B cell (primary cell): ENCODE measurements around the gene BAG3. TPM values are rescaled to one million over a fixed set of nuclear protein-coding genes. Genes with fewer than 3 reads are reported as not detected.

Experiments used
- ATAC-seq: fragments of 200-7000 bp; cut with Tn5 transposase; one replicate; pipeline ENCODE4 v1.10.0; 2021; ENCODE audit warnings: low read depth, mild to moderate bottlenecking, moderate number of reproducible peaks, moderate library complexity
- CTCF ChIA-PET: fragments of 350-600 bp; sonication (Branson Sonifier 250); formaldehyde crosslinking; loops from one replicate; lab custom pipeline; 2021; ENCODE audit warnings: antibody characterized with exemption, inconsistent platforms; lab: Charles Lee
- POLR2A ChIA-PET: fragments of 350-600 bp; sonication (Branson Sonifier 250); formaldehyde crosslinking; loops from one replicate; lab custom pipeline; 2021; ENCODE audit warnings: antibody characterized with exemption; lab: Charles Lee
- DNase-seq: peaks from one replicate; pipeline ENCODE4 v3.0.0; 2013
- H2AFZ ChIP-seq: 2 replicates; pipeline ENCODE4 v1.6.1; 2012; ENCODE audit warnings: mild to moderate bottlenecking, low read depth, low read length; ENCODE audit not compliant: insufficient read depth, poor library complexity, severe bottlenecking
- H3K27ac ChIP-seq, 2 donors: 1 replicate in 1 of 2; 2 replicates in 1 of 2; pipeline ENCODE4 v1.5.1; 2012 to 2013; ENCODE audit warnings: low read length in 2 of 2, mild to moderate bottlenecking in 2 of 2, moderate library complexity in 1 of 2
- H3K27me3 ChIP-seq, 4 experiments: fragments of 200-600 bp in 1 of 4; sonication (generic) in 1 of 4; replicated peaks in 1 of 4; 1 replicate in 2 of 4; 2 replicates in 2 of 4; pipeline versions ENCODE4 v1.6.1 to v1.7.0; 2013 to 2016; ENCODE audit warnings: low read length in 3 of 4, mild to moderate bottlenecking in 2 of 4, mixed read lengths in 1 of 4, moderate library complexity in 1 of 4; ENCODE audit not compliant: insufficient read depth in 4 of 4, control insufficient read depth in 3 of 4; ENCODE audit errors: control extremely low read depth in 1 of 4
- H3K36me3 ChIP-seq, 2 experiments: replicated peaks in 1 of 2; 1 replicate in 1 of 2; 2 replicates in 1 of 2; pipeline versions ENCODE4 v1.6.1 to v1.7.1; 2013; ENCODE audit warnings: low read length in 1 of 2; ENCODE audit not compliant: insufficient read depth in 2 of 2, control insufficient read depth in 1 of 2; ENCODE audit errors: control extremely low read depth in 1 of 2, extremely low read depth in 1 of 2
- H3K4me1 ChIP-seq, 2 donors: fragments of 200-600 bp in 1 of 2; sonication (generic) in 1 of 2; 1 replicate in 1 of 2; 2 replicates in 1 of 2; pipeline versions ENCODE4 v1.5.1 to v1.6.1; 2013 to 2017; ENCODE audit warnings: low read length in 2 of 2; ENCODE audit not compliant: control insufficient read depth in 2 of 2, insufficient read depth in 2 of 2
- H3K4me2 ChIP-seq: replicated peaks from 2 replicates; pipeline ENCODE3; 2012; ENCODE audit warnings: mild to moderate bottlenecking, low read depth, low read length; ENCODE audit not compliant: poor library complexity, severe bottlenecking
- H3K4me3 ChIP-seq, 5 experiments: fragments of 200-600 bp in 1 of 5; sonication (generic) in 1 of 5; 1 replicate in 3 of 5; 2 replicates in 2 of 5; pipeline versions ENCODE4 v1.5.1 to v1.7.0; 2011 to 2016; ENCODE audit warnings: low read length in 4 of 5, mild to moderate bottlenecking in 4 of 5, low read depth in 2 of 5, control low read depth in 1 of 5, moderate library complexity in 1 of 5; ENCODE audit not compliant: insufficient read depth in 1 of 5; ENCODE audit errors: control extremely low read depth in 1 of 5, extremely low read depth in 1 of 5
- H3K79me2 ChIP-seq: fragments of 200-600 bp; sonication (generic); one replicate; pipeline ENCODE4 v1.6.0; 2016; ENCODE audit warnings: low read length; ENCODE audit not compliant: control insufficient read depth, insufficient read depth
- H3K9ac ChIP-seq: fragments of 200-600 bp; sonication (generic); 2 replicates; pipeline ENCODE4 v1.6.1; 2017; ENCODE audit warnings: mild to moderate bottlenecking, low read length, moderate library complexity
- H3K9me3 ChIP-seq, 3 donors: one replicate each; pipeline versions ENCODE4 v1.6.1 to v1.7.1; 2013; ENCODE audit warnings: low read length in 2 of 3; ENCODE audit not compliant: control insufficient read depth in 2 of 3, insufficient read depth in 1 of 3; ENCODE audit errors: control extremely low read depth in 1 of 3
- H4K20me1 ChIP-seq: 2 replicates; pipeline ENCODE4 v1.6.0; 2012; ENCODE audit warnings: mild to moderate bottlenecking, low read length; ENCODE audit not compliant: insufficient read depth, control insufficient read depth, poor library complexity, severe bottlenecking
- H3K27ac Mint-ChIP-seq: one replicate; pipeline ENCODE4 v1.8.0; 2021; ENCODE audit warnings: mixed read lengths
- H3K27me3 Mint-ChIP-seq: one replicate; pipeline ENCODE4 v1.8.0; 2021; ENCODE audit warnings: mixed read lengths
- H3K4me1 Mint-ChIP-seq: one replicate; pipeline ENCODE4 v1.8.0; 2021; ENCODE audit warnings: mixed read lengths
- H3K4me3 Mint-ChIP-seq: one replicate; pipeline ENCODE4 v1.8.0; 2021; ENCODE audit warnings: mixed read lengths
- H3K9me3 Mint-ChIP-seq: one replicate; pipeline ENCODE4 v1.8.0; 2022; ENCODE audit warnings: mixed read lengths; ENCODE audit not compliant: insufficient read depth
- CTCF ChIP-seq: fragments of 200-600 bp; IDR thresholded peaks from one replicate; pipeline ENCODE4 v1.8.0; 2022; ENCODE audit warnings: antibody characterized with exemption, mild to moderate bottlenecking
- EZH2 ChIP-seq: IDR thresholded peaks from 2 replicates; pipeline ENCODE4 v1.6.1; 2012; ENCODE audit warnings: borderline replicate concordance, low read depth, mild to moderate bottlenecking, moderate library complexity, low read length; ENCODE audit not compliant: insufficient read depth, poor library complexity, severe bottlenecking
- WGBS: methylation state at CpG from one replicate; pipeline ENCODE4 v1.1.5; 2013; ENCODE audit warnings: missing lambda C conversion rate; ENCODE audit not compliant: insufficient coverage; 5-methylcytosine and 5-hydroxymethylcytosine counted together
- intact Hi-C: fragments of 100-400 bp; cut with micrococcal nuclease; formaldehyde crosslinking; loops from one replicate; pipeline ENCODE4 v1.10.0; 2022
- polyA plus RNA-seq: library from polyadenylated mRNA; depleted of rRNA; stranded (reverse); fragments of >200 nt; gene quantifications from 2 replicates; pipeline ENCODE4 v1.2.3, GENCODE V29; 2012
- total RNA-seq, 2 donors: library from RNA; stranded (reverse); fragments of 120-200 nt in 1 of 2; gene quantifications; 1 replicate in 1 of 2; 2 replicates in 1 of 2; pipeline versions ENCODE4 v1.2.3 to v1.2.4, GENCODE V29; 2013 to 2022

BAG3 gene
- total and polyA plus RNA-seq, 2 donors (not counting 1 experiment from before 2014, with no cell fraction given) = 3.9 to 7.4 TPM

DNA sequence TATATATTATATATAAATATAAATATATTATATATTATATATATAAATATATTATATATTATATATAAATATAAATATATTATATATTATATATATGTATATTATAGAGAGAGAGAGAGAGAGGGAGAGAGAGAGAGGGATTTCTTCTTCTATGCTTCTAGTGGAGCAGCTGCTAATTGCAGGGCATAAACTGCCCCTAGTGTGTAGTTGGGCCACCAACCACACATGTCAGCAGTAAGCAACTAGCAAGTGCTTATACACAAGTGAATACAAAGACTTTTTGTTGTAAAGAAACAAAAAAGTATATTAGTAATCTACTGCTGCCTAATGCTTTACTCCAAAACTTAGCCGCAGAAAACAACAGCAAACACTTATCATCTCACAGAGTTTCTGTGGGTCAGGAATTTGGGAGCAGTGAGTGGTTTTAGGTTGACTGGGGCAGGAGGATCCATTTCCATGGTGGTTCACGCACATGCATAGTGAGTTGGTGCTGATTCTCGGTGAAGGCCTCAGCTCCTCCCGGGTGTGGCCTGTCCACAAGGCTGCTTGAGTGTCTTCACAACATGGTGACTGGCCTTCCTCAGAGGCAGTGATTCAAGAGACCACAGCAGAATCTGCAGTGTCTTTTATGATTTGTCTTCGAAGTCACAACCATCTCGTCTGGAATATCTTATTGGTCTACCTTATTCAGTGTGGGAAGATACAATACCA is 25.5 kb upstream of the BAG3 start:
- no peak overlapping the region for H3K27ac ChIP-seq
- no peak overlapping the region for H3K4me3 ChIP-seq
- WGBS = 100% methylated on average over 5 of the region's 6 CpGs
- H2AFZ ChIP-seq = no peak overlapping the region
- DNase-seq = no peak
- H3K27me3 ChIP-seq = no peaks in the 10 kb centered on the region
- ChIA-PET CTCF (no interaction called here), POLR2A (no interaction called here)
- no peaks in the 10 kb centered on the region for H3K36me3 ChIP-seq
- TF ChIP-seq EZH2 (no peak), CTCF (no peak)
- H3K9me3 ChIP-seq = no peaks in the 10 kb centered on the region
- ATAC-seq = no peak
- Mint-ChIP-seq H3K4me3 (no peak overlapping the region), H3K9me3 (no peaks in the 10 kb centered on the region), H3K27ac (no peak overlapping the region), H3K4me1 (no peaks in the 10 kb centered on the region), H3K27me3 (no peaks in the 10 kb centered on the region)
- H3K9ac ChIP-seq = no peak overlapping the region
- H4K20me1 ChIP-seq = no peaks in the 10 kb centered on the region
- no peaks in the 10 kb centered on the region for H3K79me2 ChIP-seq
- intact Hi-C loops = no loop called here
- H3K4me1 ChIP-seq = no peaks in the 10 kb centered on the region
- H3K4me2 ChIP-seq = no peak overlapping the region

GRCh38 chr10:119630300-119630699 is 20.9 kb upstream of the BAG3 start:
- H3K9me3 ChIP-seq = no peaks in the 10 kb centered on the region
- no peaks in the 10 kb centered on the region for H3K27me3 ChIP-seq
- no peaks in the 10 kb centered on the region for H4K20me1 ChIP-seq
- intact Hi-C loops = no loop called here
- ATAC-seq (no peak), DNase-seq (no peak)
- ChIA-PET CTCF (no interaction called here), POLR2A (interaction anchor here (0.8 kb wide), 1 partner anchor 10 kb away, joined by 5 read pairs; no protein-coding TSS in a partner anchor)
- no peaks in the 10 kb centered on the region for H3K36me3 ChIP-seq
- no peak overlapping the region for H3K4me3 Mint-ChIP-seq
- 90% methylated on average over 4 of the region's 5 CpGs for WGBS
- no peaks in the 10 kb centered on the region for H3K79me2 ChIP-seq
- TF ChIP-seq EZH2 (no peak), CTCF (no peak)
- H3K27me3 Mint-ChIP-seq = no peaks in the 10 kb centered on the region
- H3K27ac ChIP-seq = no peak overlapping the region
- H3K4me3 ChIP-seq = no peak overlapping the region
- H3K4me2 ChIP-seq = no peak overlapping the region
- no peaks in the 10 kb centered on the region for H3K4me1 Mint-ChIP-seq
- H3K4me1 ChIP-seq = no peaks in the 10 kb centered on the region
- no peak overlapping the region for H2AFZ ChIP-seq
- no peak overlapping the region for H3K27ac Mint-ChIP-seq
- no peak overlapping the region for H3K9ac ChIP-seq
- H3K9me3 Mint-ChIP-seq = no peaks in the 10 kb centered on the region
